Gastroesophageal sphincter (tissue), 4 donors: ENCODE data around the gene KCNIP4. TPM values are rescaled to one million over a fixed set of nuclear protein-coding genes. Genes with fewer than 3 reads are reported as not detected.

Experiments
- ATAC-seq: fragments of 150-250 bp; one replicate; pipeline ENCODE4 v1.9.1; 2016; ENCODE audit warnings: mild to moderate bottlenecking, moderate library complexity
- H3K27ac ChIP-seq, 4 donors: fragments of 200-600 bp; sonication (generic) in 3 of 4; 1 replicate in 3 of 4; 2 replicates in 1 of 4; pipeline ENCODE4 v1.5.1; 2016 to 2019
- H3K27me3 ChIP-seq: fragments of 200-600 bp; sonication (generic); one replicate; pipeline ENCODE4 v1.5.1; 2019
- H3K36me3 ChIP-seq, 2 donors: fragments of 200-600 bp; sonication (generic); one replicate each; pipeline ENCODE4 v1.5.1; 2019; ENCODE audit warnings: control low read depth in 1 of 2
- H3K4me1 ChIP-seq, 3 donors: fragments of 200-600 bp; sonication (generic); 1 replicate in 2 of 3; 2 replicates in 1 of 3; pipeline ENCODE4 v1.5.1; 2016 to 2019; ENCODE audit warnings: control low read depth in 2 of 3
- H3K4me3 ChIP-seq, 2 donors: fragments of 200-600 bp; sonication (generic); one replicate each; pipeline ENCODE4 v1.5.1; 2019; ENCODE audit warnings: mild to moderate bottlenecking in 1 of 2, moderate library complexity in 1 of 2
- H3K9me3 ChIP-seq, 3 donors: fragments of 200-600 bp; sonication (generic); one replicate each; pipeline ENCODE4 v1.5.1; 2017 to 2019; ENCODE audit warnings: control low read depth in 2 of 3
- EP300 ChIP-seq: sonication (generic); formaldehyde crosslinking; IDR thresholded peaks from one replicate; pipeline ENCODE4 v1.6.1; 2017; ENCODE audit warnings: antibody characterized with exemption, mild to moderate bottlenecking
- POLR2A ChIP-seq, 2 donors: fragments of 450-650 bp; IDR thresholded peaks; one replicate each; pipeline ENCODE4 v1.6.1; 2017; ENCODE audit warnings: antibody characterized with exemption in 2 of 2, mild to moderate bottlenecking in 2 of 2, moderate library complexity in 1 of 2
- POLR2AphosphoS5 ChIP-seq: sonication (generic); formaldehyde crosslinking; IDR thresholded peaks from one replicate; pipeline ENCODE4 v1.6.1; 2017; ENCODE audit warnings: antibody characterized with exemption
- WGBS, 2 donors: methylation state at CpG; one replicate each; pipeline ENCODE4 v1.1.5; 2018; ENCODE audit warnings: low coverage in 1 of 2; 5-methylcytosine and 5-hydroxymethylcytosine counted together
- total RNA-seq, 4 donors: library from RNA; depleted of rRNA; stranded (reverse); fragments of >200 nt; gene quantifications; one replicate each; pipeline ENCODE4 v1.1.0, GENCODE V29; 2016
- TF ChIP-seq, protein P1 (sequence below), 4 experiments: fragments of 200-600 bp in 2 of 4; fragments of 450-650 bp in 2 of 4; sonication (generic) in 1 of 4; IDR thresholded peaks; one replicate each; pipeline ENCODE4 v1.5.1; 2017 to 2019; ENCODE audit warnings: antibody characterized with exemption in 4 of 4, mild to moderate bottlenecking in 2 of 4, moderate library complexity in 2 of 4

Gene KCNIP4
- total RNA-seq, 4 donors from 2014 or later, result 0.23 to 0.59 (median 0.54) TPM; not detected in 1

DNA sequence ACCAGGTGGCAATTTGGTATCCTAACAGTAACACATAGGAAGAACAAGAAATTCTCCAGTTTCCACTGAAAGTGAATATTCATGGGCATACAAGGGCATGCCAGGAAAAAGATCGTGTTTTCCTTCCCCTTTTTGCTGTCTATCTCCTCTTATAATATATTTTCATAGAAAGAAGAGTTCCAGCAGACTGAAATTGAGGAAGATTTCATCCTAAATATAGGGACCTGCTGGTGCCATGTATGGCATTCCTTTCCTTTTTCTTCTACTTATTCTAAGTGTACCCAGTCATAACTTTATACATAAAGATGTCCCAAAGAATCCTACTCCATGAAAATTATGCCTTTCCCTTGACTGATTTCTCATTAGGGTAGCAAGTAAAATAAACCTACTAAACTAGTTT lies 40.8 kb upstream of the KCNIP4 start:
- Histone ChIP-seq H3K27me3 (no peaks in the 10 kb centered on the region), H3K36me3 (no peaks in the 10 kb centered on the region), H3K9me3 (no peaks in the 10 kb centered on the region), H3K27ac (no peak overlapping the region), H3K4me3 (no peak overlapping the region), H3K4me1 (no peaks in the 10 kb centered on the region)
- WGBS, 2 donors, result 70 to 88% methylated on average over 1 of the region's 1 CpG
- TF ChIP-seq, protein P1, sequence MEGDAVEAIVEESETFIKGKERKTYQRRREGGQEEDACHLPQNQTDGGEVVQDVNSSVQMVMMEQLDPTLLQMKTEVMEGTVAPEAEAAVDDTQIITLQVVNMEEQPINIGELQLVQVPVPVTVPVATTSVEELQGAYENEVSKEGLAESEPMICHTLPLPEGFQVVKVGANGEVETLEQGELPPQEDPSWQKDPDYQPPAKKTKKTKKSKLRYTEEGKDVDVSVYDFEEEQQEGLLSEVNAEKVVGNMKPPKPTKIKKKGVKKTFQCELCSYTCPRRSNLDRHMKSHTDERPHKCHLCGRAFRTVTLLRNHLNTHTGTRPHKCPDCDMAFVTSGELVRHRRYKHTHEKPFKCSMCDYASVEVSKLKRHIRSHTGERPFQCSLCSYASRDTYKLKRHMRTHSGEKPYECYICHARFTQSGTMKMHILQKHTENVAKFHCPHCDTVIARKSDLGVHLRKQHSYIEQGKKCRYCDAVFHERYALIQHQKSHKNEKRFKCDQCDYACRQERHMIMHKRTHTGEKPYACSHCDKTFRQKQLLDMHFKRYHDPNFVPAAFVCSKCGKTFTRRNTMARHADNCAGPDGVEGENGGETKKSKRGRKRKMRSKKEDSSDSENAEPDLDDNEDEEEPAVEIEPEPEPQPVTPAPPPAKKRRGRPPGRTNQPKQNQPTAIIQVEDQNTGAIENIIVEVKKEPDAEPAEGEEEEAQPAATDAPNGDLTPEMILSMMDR (IDR thresholded peaks at IDR 0.05), result no peak
- no peak for TF ChIP-seq POLR2A (IDR thresholded peaks at IDR 0.05)
- no peak for TF ChIP-seq EP300
- no peak for TF ChIP-seq POLR2AphosphoS5
- no peak for ATAC-seq

DNA sequence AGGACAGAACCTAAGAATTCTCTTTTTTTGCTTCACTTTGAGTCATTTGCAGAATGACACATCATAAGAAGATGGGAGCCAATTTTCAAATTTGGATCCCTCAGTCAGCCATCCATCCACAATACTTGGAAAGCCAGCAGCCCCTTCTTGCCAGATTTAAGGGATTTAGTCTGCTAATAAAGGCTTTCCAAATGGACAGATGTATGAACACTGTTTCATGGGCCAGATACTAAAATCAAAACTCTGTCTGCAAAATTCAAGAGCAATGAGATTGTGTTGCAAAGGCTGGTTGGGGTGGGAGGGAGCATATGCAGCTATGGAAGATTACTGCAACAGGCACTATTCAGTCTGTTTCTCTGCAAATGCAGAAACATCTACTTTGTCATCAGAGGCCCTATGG lies 37.7 kb upstream of the KCNIP4 start:
- H3K9me3 ChIP-seq, result no peaks in the 10 kb centered on the region
- H3K4me3 ChIP-seq, result no peak overlapping the region
- H3K4me1 ChIP-seq, result no peaks in the 10 kb centered on the region
- no peaks in the 10 kb centered on the region for H3K36me3 ChIP-seq
- no peak for ATAC-seq
- TF ChIP-seq POLR2A (IDR thresholded peaks at IDR 0.05), result no peak
- TF ChIP-seq EP300, result no peak
- no peak for TF ChIP-seq POLR2AphosphoS5
- TF ChIP-seq, protein P1 (IDR thresholded peaks at IDR 0.05), result no peak
- no peak overlapping the region for H3K27ac ChIP-seq
- H3K27me3 ChIP-seq, result no peaks in the 10 kb centered on the region

DNA sequence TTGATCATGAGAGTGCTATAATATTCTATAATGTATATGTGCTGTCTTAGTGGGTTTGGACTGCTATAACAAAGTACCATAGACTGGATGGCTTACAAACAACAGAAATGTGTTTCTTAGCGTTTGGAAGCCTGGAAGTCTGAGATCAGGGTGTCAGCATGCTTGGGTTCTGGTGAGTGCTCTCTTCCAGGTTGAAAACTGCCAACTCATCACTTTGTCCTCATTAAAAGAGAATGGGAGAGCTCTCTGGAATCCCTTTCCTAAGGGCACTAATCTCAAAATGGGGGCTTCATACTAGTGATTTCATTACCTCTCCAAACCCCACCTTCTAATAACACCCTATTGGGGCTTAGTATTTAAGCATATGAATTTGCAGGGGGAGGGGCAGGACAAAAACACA lies 33.5 kb upstream of the KCNIP4 start:
- 89 to 92% methylated on average over 1 of the region's 1 CpG for WGBS, 2 donors
- TF ChIP-seq, protein P1 (IDR thresholded peaks at IDR 0.05), result no peak
- TF ChIP-seq POLR2A (IDR thresholded peaks at IDR 0.05) (no peak), POLR2AphosphoS5 (no peak), EP300 (no peak)
- ATAC-seq, result no peak
- H3K9me3 ChIP-seq, result no peaks in the 10 kb centered on the region
- H3K36me3 ChIP-seq, result no peaks in the 10 kb centered on the region
- H3K4me1 ChIP-seq, result no peaks in the 10 kb centered on the region
- no peaks in the 10 kb centered on the region for H3K27me3 ChIP-seq
- H3K27ac ChIP-seq, result no peak overlapping the region
- H3K4me3 ChIP-seq, result no peak overlapping the region

DNA sequence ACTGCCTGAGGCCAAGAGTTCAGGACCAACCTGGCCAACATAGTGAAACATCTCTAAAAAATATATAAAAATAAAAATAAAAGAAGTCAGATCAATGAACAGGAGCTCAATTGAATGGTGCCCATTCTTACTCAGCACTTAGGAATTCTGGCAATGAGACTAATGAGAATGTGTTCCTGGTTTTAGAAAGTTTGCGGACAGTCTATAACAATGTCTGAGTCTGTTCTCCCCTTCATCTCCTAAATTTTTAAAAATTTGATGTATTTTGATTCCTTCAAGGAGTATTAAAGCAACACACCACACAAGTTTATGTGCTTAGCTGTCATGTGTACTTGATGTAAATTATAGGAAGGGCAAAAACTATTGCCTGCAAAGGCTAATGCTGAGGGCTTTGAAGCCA lies 30.6 kb upstream of the KCNIP4 start:
- 94 to 100% methylated on average over 1 of the region's 1 CpG for WGBS, 2 donors
- no peaks in the 10 kb centered on the region for H3K9me3 ChIP-seq
- H3K27me3 ChIP-seq, result no peaks in the 10 kb centered on the region
- no peaks in the 10 kb centered on the region for H3K4me1 ChIP-seq
- TF ChIP-seq POLR2AphosphoS5 (no peak), EP300 (no peak), POLR2A (IDR thresholded peaks at IDR 0.05) (no peak)
- TF ChIP-seq, protein P1 (IDR thresholded peaks at IDR 0.05), result no peak
- H3K27ac ChIP-seq, result no peak overlapping the region
- ATAC-seq, result no peak
- no peaks in the 10 kb centered on the region for H3K36me3 ChIP-seq
- H3K4me3 ChIP-seq, result no peak overlapping the region

DNA sequence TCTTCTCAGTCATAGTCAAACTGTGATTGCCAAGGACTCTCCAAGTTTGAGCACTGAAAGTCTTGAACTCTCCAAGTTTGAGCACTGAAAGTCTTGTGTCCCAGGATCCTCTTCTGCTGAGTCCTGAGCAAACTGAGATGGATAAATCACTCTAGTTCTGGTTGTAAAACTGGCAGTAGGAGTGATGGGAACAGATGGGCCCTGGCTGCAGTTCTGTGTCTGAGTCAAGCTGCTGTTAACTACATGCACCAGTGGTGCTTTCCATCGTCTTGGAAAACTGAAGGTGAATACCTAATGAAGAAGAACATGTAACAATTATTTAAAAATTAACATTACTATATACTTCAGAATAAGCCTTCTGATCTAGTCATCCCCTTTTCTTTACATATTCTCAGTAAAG lies 27.6 kb upstream of the KCNIP4 start:
- Histone ChIP-seq H3K4me1 (no peaks in the 10 kb centered on the region), H3K36me3 (no peaks in the 10 kb centered on the region), H3K27me3 (no peaks in the 10 kb centered on the region), H3K4me3 (no peak overlapping the region), H3K9me3 (no peaks in the 10 kb centered on the region), H3K27ac (no peak overlapping the region)
- TF ChIP-seq POLR2AphosphoS5 (no peak), POLR2A (IDR thresholded peaks at IDR 0.05) (no peak), EP300 (no peak)
- TF ChIP-seq, protein P1 (IDR thresholded peaks at IDR 0.05), result no peak
- 50% methylated on average over 1 of the region's 1 CpG; no CpG with 5 or more reads in 1 of the 2 donors for WGBS, 2 donors
- no peak for ATAC-seq
